AG04449 (cell line): Measurements from ENCODE around the gene VAV2.
"Not testable (repeated sequence)": the region's sequence is repeated elsewhere in the genome, so short reads cannot be mapped to it uniquely, and the experiment has no call there.

Experiments
- CTCF ChIA-PET: fragments of 350-600 bp; formaldehyde crosslinking; extraction: SDS; loops from one replicate; lab custom pipeline; 2021; ENCODE audit warnings: antibody characterized with exemption; lab: Yijun Ruan, JAX
- POLR2A ChIA-PET: fragments of 400-600, 350-600 bp; formaldehyde crosslinking; extraction: SDS; loops from one replicate; lab custom pipeline; 2020; ENCODE audit warnings: antibody characterized with exemption, inconsistent platforms; lab: Yijun Ruan, JAX
- DNase-seq: peaks from one replicate; pipeline ENCODE4 v3.0.0-alpha.2; 2010; ENCODE audit warnings: low read depth, low spot score
- H3K4me3 ChIP-seq: 2 replicates; pipeline ENCODE4 v1.5.1; 2011; ENCODE audit warnings: low read depth, mild to moderate bottlenecking, control low read depth, low read length
- TF ChIP-seq, protein P1 (sequence below): IDR thresholded peaks from one replicate; pipeline ENCODE4 v1.5.1; 2011; ENCODE audit warnings: mild to moderate bottlenecking, moderate library complexity, low read length, control low read depth, inconsistent platforms; ENCODE audit not compliant: insufficient read depth; ENCODE audit errors: missing control alignments

VAV2 gene

DNA sequence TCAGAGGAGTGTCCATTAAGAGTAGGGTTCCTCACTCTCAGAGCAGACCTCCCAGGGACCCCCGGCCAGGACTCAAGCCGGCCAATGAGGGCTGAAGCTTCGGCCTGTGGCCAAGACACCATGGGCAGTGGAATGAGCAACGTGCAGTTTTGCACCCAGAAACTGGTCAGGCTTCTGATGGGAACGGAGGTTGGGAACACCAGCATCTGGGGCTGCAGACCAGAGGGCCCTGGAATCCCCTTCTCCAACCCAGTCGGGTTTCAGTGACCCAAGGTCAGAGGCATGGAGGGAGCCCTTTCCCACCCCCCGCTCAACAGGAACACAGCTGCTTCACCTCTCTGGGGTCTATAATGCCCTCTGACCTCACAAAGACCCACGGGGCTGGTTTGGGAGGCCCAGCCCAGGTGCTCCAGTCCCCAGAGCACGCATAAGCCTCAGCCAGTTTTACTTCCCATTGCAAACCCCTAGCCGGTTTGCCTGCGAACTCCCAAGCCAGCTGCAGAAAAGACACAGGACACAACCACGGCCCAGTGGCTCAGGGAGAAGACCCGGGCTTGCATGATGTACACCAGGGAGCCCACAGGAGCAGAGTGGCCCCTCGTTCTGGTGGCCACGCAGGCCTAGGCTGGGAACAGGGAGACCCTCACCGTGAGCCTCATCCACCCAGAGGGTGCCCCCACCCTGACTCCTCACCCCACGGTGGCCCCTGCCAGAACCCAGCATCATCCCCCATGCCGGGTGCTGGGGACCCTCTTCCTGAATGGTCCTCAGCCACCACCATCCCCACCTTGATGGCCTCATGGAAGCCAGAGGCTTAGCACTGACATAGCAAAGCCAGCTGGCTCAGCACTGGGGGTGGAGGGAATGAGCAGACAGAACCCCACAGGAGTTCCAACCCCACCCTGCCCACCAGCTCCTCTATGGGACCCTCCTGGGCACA, 30.6 kb downstream of the VAV2 start:
- H3K4me3 ChIP-seq: no peak overlapping the region
- DNase-seq: no peak
- POLR2A ChIA-PET: no interaction called here

DNA sequence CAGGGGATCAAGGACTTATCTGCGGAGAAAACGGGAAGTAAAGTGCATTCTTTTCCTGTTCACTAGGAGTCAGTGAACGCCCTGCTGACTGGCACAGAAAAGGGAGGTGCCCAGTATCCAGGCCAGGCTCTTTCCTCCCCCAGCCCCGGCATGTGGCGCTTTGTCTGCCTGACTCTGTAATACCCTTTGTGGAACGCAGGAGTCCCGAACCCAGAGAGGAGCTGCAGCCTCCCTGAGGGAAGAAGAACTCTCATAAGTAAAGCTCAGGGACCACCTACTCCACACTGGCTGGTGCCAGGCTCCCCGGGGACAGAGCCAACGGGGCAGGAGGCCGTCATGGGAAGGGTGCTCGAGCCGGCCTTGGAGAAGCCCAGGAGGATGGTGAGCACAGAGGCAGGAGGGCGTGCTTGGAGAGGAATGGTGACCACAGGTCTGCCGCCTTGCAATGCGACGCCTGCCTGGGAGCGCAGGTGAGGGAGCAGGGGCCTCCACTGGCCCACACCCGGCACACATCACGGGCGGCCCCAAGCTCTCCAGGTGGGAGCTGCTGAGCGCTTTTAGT, 31.5 kb downstream of the VAV2 start:
- TF ChIP-seq, protein P1, sequence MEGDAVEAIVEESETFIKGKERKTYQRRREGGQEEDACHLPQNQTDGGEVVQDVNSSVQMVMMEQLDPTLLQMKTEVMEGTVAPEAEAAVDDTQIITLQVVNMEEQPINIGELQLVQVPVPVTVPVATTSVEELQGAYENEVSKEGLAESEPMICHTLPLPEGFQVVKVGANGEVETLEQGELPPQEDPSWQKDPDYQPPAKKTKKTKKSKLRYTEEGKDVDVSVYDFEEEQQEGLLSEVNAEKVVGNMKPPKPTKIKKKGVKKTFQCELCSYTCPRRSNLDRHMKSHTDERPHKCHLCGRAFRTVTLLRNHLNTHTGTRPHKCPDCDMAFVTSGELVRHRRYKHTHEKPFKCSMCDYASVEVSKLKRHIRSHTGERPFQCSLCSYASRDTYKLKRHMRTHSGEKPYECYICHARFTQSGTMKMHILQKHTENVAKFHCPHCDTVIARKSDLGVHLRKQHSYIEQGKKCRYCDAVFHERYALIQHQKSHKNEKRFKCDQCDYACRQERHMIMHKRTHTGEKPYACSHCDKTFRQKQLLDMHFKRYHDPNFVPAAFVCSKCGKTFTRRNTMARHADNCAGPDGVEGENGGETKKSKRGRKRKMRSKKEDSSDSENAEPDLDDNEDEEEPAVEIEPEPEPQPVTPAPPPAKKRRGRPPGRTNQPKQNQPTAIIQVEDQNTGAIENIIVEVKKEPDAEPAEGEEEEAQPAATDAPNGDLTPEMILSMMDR: no peak
- no peak for DNase-seq
- ChIA-PET CTCF (no interaction called here), POLR2A (no interaction called here)
- H3K4me3 ChIP-seq: no peak overlapping the region

More for the DNA sequence above, 30.6 kb downstream of the VAV2 start:
- TF ChIP-seq, protein P1: no peak
- CTCF ChIA-PET: interaction anchor here (1.2 to 1.8 kb wide), 3 partner anchors 30 to 180 kb away, joined by 3 to 4 read pairs (median 4); no protein-coding TSS in a partner anchor

DNA sequence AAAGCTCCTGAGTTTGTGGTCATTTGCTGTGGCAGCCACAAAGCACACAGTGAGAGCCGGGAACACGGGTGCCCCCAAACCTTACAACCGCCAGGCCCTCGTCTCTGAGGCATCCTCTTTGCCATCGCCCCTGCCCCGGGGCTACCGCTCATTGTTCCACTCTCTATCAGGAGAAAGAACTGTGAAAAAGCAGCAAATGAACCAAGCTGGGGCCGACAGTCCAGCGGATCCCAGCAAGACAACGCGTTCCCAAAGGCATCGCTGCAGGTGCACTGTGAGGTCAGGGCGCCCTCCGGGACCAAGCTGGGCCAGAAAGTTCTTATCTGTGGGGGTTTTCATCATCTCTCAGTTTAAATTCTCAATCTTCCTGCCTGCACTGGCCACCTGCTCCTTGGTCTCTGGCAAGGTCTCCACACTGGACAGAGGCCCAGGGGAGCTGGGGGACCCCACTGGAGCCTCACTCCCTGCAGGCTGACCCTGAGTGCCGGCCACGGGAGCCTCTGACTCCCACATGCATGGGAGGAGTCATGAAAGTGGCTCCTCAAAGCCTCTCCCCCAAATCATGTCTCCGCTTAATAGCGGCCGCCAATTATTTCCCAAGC, 32.1 kb downstream of the VAV2 start:
- ChIA-PET POLR2A (no interaction called here), CTCF (no interaction called here)
- no peak overlapping the region for H3K4me3 ChIP-seq
- DNase-seq: no peak
- TF ChIP-seq, protein P1: no peak

DNA sequence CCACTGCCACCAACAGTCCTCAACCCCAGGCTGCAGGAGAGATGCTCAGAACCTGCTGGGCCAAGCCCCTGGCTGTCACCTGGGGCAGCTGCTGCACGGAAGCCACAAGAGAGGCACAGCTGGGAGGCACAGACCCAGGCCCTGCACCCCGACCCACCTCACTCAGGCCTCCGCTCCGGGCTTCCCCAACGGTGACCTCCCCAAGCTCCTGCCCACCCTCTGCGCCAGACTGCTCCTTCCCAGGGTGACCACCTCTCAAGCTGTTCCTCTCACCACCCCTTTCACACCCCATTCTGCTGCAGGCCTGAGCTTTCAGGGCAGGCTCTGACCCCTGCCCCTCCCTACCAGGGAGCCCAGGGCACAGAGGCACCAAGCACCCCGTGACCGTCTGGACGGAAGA, 33.0 kb downstream of the VAV2 start:
- POLR2A ChIA-PET: no interaction called here
- TF ChIP-seq, protein P1: no peak
- H3K4me3 ChIP-seq: no peak overlapping the region
- DNase-seq: no peak
- CTCF ChIA-PET: interaction anchor here (0.8 to 1.0 kb wide), 2 partner anchors 36 to 177 kb away, joined by 3 read pairs; no protein-coding TSS in a partner anchor

DNA sequence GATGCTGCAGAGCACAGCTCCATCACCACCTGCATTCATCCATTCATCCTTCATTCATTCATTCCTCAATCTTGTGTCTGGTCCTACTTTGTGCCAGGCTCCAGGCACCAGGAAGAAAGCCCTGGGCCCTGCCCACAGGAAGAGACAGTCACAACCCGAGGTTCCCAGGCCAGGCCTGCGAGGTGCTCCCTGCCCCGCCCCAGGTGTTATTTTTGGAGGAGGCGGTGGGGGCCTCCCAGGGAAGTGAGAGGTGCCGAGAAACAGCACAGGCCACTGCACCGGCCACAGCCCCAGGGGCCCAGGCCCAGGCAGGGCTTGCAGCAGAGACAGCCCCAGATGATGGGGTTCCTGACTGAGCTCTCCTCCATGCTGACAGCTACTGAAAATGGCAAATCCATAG, 33.4 kb downstream of the VAV2 start:
- CTCF ChIA-PET: interaction anchor here (0.8 to 1.0 kb wide), 2 partner anchors 36 to 176 kb away, joined by 3 read pairs; no protein-coding TSS in a partner anchor
- TF ChIP-seq, protein P1: no peak
- H3K4me3 ChIP-seq: no peak overlapping the region
- DNase-seq: no peak
- POLR2A ChIA-PET: no interaction called here

DNA sequence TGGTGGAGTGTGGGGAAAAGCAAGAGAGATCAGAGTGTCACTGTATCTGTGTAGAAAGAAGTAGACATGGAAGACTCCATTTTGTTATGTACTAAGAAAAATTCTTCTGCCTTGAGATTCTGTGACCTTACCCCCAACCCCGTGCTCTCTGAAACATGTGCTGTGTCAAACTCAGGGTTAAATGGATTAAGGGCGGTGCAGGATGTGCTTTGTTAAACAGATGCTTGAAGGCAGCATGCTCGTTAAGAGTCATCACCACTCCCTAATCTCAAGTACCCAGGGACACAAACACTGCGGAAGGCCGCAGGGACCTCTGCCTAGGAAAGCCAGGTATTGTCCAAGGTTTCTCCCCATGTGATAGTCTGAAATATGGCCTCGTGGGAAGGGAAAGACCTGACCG, 34.4 kb downstream of the VAV2 start:
- DNase-seq, POLR2A ChIA-PET, H3K4me3 ChIP-seq: not testable (repeated sequence)
- CTCF ChIA-PET: interaction anchor here (2.7 kb wide), 1 partner anchor 12 kb away, joined by 11 read pairs; no protein-coding TSS in a partner anchor
